ENCODE measurements around the gene GPRIN3. TPM values are rescaled to one million over a fixed set of nuclear protein-coding genes. Genes with fewer than 3 reads are reported as not detected.

Gene GPRIN3
- total RNA-seq, 2 experiments from 2014 or later = 9.2 to 9.4 TPM

- H3K9me3 Mint-ChIP-seq = no peaks in the 10 kb centered on the region
- peaks cover 21% of the 10 kb centered on the region for H3K4me1 Mint-ChIP-seq
- H3K36me3 Mint-ChIP-seq = peaks cover 23% of the 10 kb centered on the region
- H3K27me3 Mint-ChIP-seq = no peaks in the 10 kb centered on the region
- H3K27ac Mint-ChIP-seq = no peak overlapping the region
- H3K4me3 Mint-ChIP-seq = no peak overlapping the region
- no peak for DNase-seq
Observed at GRCh38 chr4:89245459-89245858, 62.1 kb downstream of the GPRIN3 start.

- Mint-ChIP-seq H3K9me3 (no peaks in the 10 kb centered on the region), H3K4me1 (peaks cover 21% of the 10 kb centered on the region), H3K36me3 (peaks cover 17% of the 10 kb centered on the region), H3K4me3 (no peak overlapping the region), H3K27ac (peak overlapping the region; percentile 52), H3K27me3 (no peaks in the 10 kb centered on the region)
- no peak for DNase-seq
Observed at GRCh38 chr4:89243733-89244252, 63.8 kb downstream of the GPRIN3 start.

- DNase-seq = no peak
- H3K36me3 Mint-ChIP-seq = peaks cover 15% of the 10 kb centered on the region
- no peaks in the 10 kb centered on the region for H3K27me3 Mint-ChIP-seq
- H3K4me1 Mint-ChIP-seq = peaks cover 21% of the 10 kb centered on the region
- no peak overlapping the region for H3K4me3 Mint-ChIP-seq
- H3K27ac Mint-ChIP-seq = peak overlapping the region; percentile 70
- H3K9me3 Mint-ChIP-seq = no peaks in the 10 kb centered on the region
Observed at GRCh38 chr4:89242864-89243732, 64.5 kb downstream of the GPRIN3 start.

GRCh38 chr4:89242216-89242615 is 65.4 kb downstream of the GPRIN3 start:
- Mint-ChIP-seq H3K4me3 (no peak overlapping the region), H3K27ac (no peak overlapping the region), H3K36me3 (peaks cover 8% of the 10 kb centered on the region), H3K4me1 (peaks cover 21% of the 10 kb centered on the region), H3K27me3 (no peaks in the 10 kb centered on the region), H3K9me3 (no peaks in the 10 kb centered on the region)
- no peak for DNase-seq

GRCh38 chr4:89230271-89230670 is 77.3 kb downstream of the GPRIN3 start:
- Mint-ChIP-seq H3K4me3 (no peak overlapping the region), H3K36me3 (no peaks in the 10 kb centered on the region), H3K9me3 (peaks cover 2% of the 10 kb centered on the region), H3K4me1 (peaks cover 6% of the 10 kb centered on the region), H3K27ac (no peak overlapping the region), H3K27me3 (no peaks in the 10 kb centered on the region)
- DNase-seq = no peak

GRCh38 chr4:89226665-89227574 is 80.7 kb downstream of the GPRIN3 start:
- Mint-ChIP-seq H3K27me3 (peaks cover 2% of the 10 kb centered on the region), H3K9me3 (no peaks in the 10 kb centered on the region), H3K36me3 (peaks cover 2% of the 10 kb centered on the region), H3K4me1 (peaks cover 14% of the 10 kb centered on the region), H3K4me3 (no peak overlapping the region), H3K27ac (no peak overlapping the region)
- peak; percentile 55 for DNase-seq

GRCh38 chr4:89222170-89222569 is 85.4 kb downstream of the GPRIN3 start:
- no peak overlapping the region for H3K4me3 Mint-ChIP-seq
- peaks cover 2% of the 10 kb centered on the region for H3K36me3 Mint-ChIP-seq
- peak overlapping the region; percentile 31 for H3K27ac Mint-ChIP-seq
- H3K9me3 Mint-ChIP-seq = no peaks in the 10 kb centered on the region
- peaks cover 14% of the 10 kb centered on the region for H3K4me1 Mint-ChIP-seq
- peaks cover 6% of the 10 kb centered on the region for H3K27me3 Mint-ChIP-seq
- DNase-seq = peak; percentile 3

GRCh38 chr4:89221167-89221867 is 86.3 kb downstream of the GPRIN3 start:
- Mint-ChIP-seq H3K27ac (no peak overlapping the region), H3K4me1 (peaks cover 10% of the 10 kb centered on the region), H3K4me3 (no peak overlapping the region), H3K9me3 (no peaks in the 10 kb centered on the region), H3K36me3 (peaks cover 2% of the 10 kb centered on the region), H3K27me3 (peaks cover 6% of the 10 kb centered on the region)
- DNase-seq = no peak

- DNase-seq = no peak
- no peaks in the 10 kb centered on the region for H3K9me3 Mint-ChIP-seq
- H3K36me3 Mint-ChIP-seq = peaks cover 2% of the 10 kb centered on the region
- no peak overlapping the region for H3K4me3 Mint-ChIP-seq
- H3K27ac Mint-ChIP-seq = no peak overlapping the region
- peaks cover 10% of the 10 kb centered on the region for H3K4me1 Mint-ChIP-seq
- H3K27me3 Mint-ChIP-seq = peaks cover 9% of the 10 kb centered on the region
Observed at GRCh38 chr4:89218587-89218986, 89.0 kb downstream of the GPRIN3 start.

GRCh38 chr4:89217604-89218003 is 90.0 kb downstream of the GPRIN3 start:
- no peak overlapping the region for H3K4me3 Mint-ChIP-seq
- no peaks in the 10 kb centered on the region for H3K36me3 Mint-ChIP-seq
- peaks cover 9% of the 10 kb centered on the region for H3K27me3 Mint-ChIP-seq

GRCh38 chr4:89216866-89217265 is 90.7 kb downstream of the GPRIN3 start:
- peaks cover 2% of the 10 kb centered on the region for H3K4me1 Mint-ChIP-seq
- no peak overlapping the region for H3K4me3 Mint-ChIP-seq
- no peaks in the 10 kb centered on the region for H3K9me3 Mint-ChIP-seq
- DNase-seq = no peak
- H3K27ac Mint-ChIP-seq = no peak overlapping the region
- H3K36me3 Mint-ChIP-seq = peaks cover 1% of the 10 kb centered on the region
- H3K27me3 Mint-ChIP-seq = peaks cover 9% of the 10 kb centered on the region

More at GRCh38 chr4:89217604-89218003, 90.0 kb downstream of the GPRIN3 start:
- Mint-ChIP-seq H3K9me3 (no peaks in the 10 kb centered on the region), H3K27ac (no peak overlapping the region), H3K4me1 (peaks cover 8% of the 10 kb centered on the region)
- DNase-seq = no peak

GRCh38 chr4:89216422-89216821 is 91.2 kb downstream of the GPRIN3 start:
- H3K4me1 Mint-ChIP-seq = no peaks in the 10 kb centered on the region
- peaks cover 1% of the 10 kb centered on the region for H3K36me3 Mint-ChIP-seq
- DNase-seq = no peak
- H3K27ac Mint-ChIP-seq = no peak overlapping the region
- H3K27me3 Mint-ChIP-seq = peaks cover 9% of the 10 kb centered on the region
- no peak overlapping the region for H3K4me3 Mint-ChIP-seq
- H3K9me3 Mint-ChIP-seq = no peaks in the 10 kb centered on the region

- Mint-ChIP-seq H3K9me3 (no peaks in the 10 kb centered on the region), H3K27ac (no peak overlapping the region), H3K36me3 (peaks cover 1% of the 10 kb centered on the region), H3K4me3 (no peak overlapping the region), H3K4me1 (no peaks in the 10 kb centered on the region), H3K27me3 (peaks cover 7% of the 10 kb centered on the region)
- DNase-seq = no peak
Observed at GRCh38 chr4:89215736-89216135, 91.9 kb downstream of the GPRIN3 start.

- Mint-ChIP-seq H3K4me1 (no peaks in the 10 kb centered on the region), H3K4me3 (no peak overlapping the region), H3K27ac (no peak overlapping the region), H3K27me3 (peaks cover 6% of the 10 kb centered on the region), H3K9me3 (peaks cover 1% of the 10 kb centered on the region), H3K36me3 (peaks cover 1% of the 10 kb centered on the region)
- no peak for DNase-seq
Observed at GRCh38 chr4:89214308-89214707, 93.3 kb downstream of the GPRIN3 start.

GRCh38 chr4:89213382-89213701 is 94.3 kb downstream of the GPRIN3 start:
- no peak overlapping the region for H3K27ac Mint-ChIP-seq
- peaks cover 1% of the 10 kb centered on the region for H3K36me3 Mint-ChIP-seq
- peaks cover 6% of the 10 kb centered on the region for H3K27me3 Mint-ChIP-seq
- no peaks in the 10 kb centered on the region for H3K4me1 Mint-ChIP-seq
- H3K9me3 Mint-ChIP-seq = peaks cover 1% of the 10 kb centered on the region
- no peak overlapping the region for H3K4me3 Mint-ChIP-seq
- DNase-seq = no peak
